ENCODE results near the gene PMP22.

DNA sequence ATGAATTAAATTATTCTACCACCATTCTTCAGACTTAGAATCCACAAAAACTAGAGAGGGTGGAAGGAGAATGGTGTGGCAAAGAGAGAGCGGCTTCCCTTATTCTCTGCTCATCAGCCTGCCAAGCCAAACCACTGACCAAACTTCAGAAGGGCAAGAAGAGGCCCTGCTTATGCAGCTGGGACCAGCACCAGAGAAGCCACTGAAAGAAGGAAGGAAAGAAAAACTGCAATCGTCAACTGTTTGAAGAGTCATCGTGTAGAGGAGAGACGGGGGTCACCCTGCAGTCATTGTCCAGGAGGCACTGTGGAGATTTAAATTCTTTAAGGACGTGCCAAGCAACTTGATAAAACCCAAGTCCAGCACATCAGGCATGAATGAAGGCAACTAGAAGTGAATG lies 15.6 kb downstream of the PMP22 start:
- TF ChIP-seq CREB1 (IDR thresholded peaks at IDR 0.05; ENCODE audit: low read depth) (no peak), YY1 (IDR thresholded peaks at IDR 0.05; ENCODE audit: low read depth) (no peak), NFIC (IDR thresholded peaks at IDR 0.05) (no peak)
- TF ChIP-seq, protein P1, sequence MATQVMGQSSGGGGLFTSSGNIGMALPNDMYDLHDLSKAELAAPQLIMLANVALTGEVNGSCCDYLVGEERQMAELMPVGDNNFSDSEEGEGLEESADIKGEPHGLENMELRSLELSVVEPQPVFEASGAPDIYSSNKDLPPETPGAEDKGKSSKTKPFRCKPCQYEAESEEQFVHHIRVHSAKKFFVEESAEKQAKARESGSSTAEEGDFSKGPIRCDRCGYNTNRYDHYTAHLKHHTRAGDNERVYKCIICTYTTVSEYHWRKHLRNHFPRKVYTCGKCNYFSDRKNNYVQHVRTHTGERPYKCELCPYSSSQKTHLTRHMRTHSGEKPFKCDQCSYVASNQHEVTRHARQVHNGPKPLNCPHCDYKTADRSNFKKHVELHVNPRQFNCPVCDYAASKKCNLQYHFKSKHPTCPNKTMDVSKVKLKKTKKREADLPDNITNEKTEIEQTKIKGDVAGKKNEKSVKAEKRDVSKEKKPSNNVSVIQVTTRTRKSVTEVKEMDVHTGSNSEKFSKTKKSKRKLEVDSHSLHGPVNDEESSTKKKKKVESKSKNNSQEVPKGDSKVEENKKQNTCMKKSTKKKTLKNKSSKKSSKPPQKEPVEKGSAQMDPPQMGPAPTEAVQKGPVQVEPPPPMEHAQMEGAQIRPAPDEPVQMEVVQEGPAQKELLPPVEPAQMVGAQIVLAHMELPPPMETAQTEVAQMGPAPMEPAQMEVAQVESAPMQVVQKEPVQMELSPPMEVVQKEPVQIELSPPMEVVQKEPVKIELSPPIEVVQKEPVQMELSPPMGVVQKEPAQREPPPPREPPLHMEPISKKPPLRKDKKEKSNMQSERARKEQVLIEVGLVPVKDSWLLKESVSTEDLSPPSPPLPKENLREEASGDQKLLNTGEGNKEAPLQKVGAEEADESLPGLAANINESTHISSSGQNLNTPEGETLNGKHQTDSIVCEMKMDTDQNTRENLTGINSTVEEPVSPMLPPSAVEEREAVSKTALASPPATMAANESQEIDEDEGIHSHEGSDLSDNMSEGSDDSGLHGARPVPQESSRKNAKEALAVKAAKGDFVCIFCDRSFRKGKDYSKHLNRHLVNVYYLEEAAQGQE (IDR thresholded peaks at IDR 0.05; ENCODE audit: low read depth): no peak

All from Ishikawa (cell line).